Esophagus (tissue), 2 donors: Measurements from ENCODE around the gene FNTB. TPM values are rescaled to one million over a fixed set of nuclear protein-coding genes. Genes with fewer than 3 reads are reported as not detected.
A peak's percentile ranks its signal among the peaks of the same experiment; 100 is the strongest.

Experiments
- H3K27ac ChIP-seq, 2 donors: one replicate each; pipeline ENCODE4 v1.5.1; 2013; ENCODE audit warnings: low read depth in 2 of 2, mild to moderate bottlenecking in 2 of 2, inconsistent platforms in 1 of 2, low read length in 1 of 2, moderate library complexity in 1 of 2
- H3K27me3 ChIP-seq, 2 donors: one replicate each; pipeline ENCODE4 v1.6.1; 2013; ENCODE audit warnings: low read length in 2 of 2, control low read depth in 1 of 2, mild to moderate bottlenecking in 1 of 2; ENCODE audit not compliant: insufficient read depth in 2 of 2, control insufficient read depth in 1 of 2
- H3K36me3 ChIP-seq, 2 donors: one replicate each; pipeline ENCODE4 v1.6.1; 2013; ENCODE audit warnings: low read length in 1 of 2; ENCODE audit not compliant: control insufficient read depth in 2 of 2, insufficient read depth in 2 of 2
- H3K4me1 ChIP-seq, 2 donors: one replicate each; pipeline ENCODE4 v1.6.1; 2013; ENCODE audit warnings: low read length in 1 of 2; ENCODE audit not compliant: control insufficient read depth in 2 of 2, insufficient read depth in 2 of 2
- H3K4me3 ChIP-seq, 2 donors: one replicate each; pipeline ENCODE4 v1.5.1; 2013; ENCODE audit warnings: low read length in 2 of 2, mild to moderate bottlenecking in 2 of 2, low read depth in 1 of 2, moderate library complexity in 1 of 2
- H3K9me3 ChIP-seq, 2 donors: one replicate each; pipeline ENCODE4 v1.6.1; 2013; ENCODE audit warnings: mild to moderate bottlenecking in 2 of 2, low read depth in 1 of 2, low read length in 1 of 2, moderate library complexity in 1 of 2; ENCODE audit not compliant: control insufficient read depth in 2 of 2, insufficient read depth in 1 of 2
- WGBS, 2 donors: extraction: QIAGEN DNeasy Blood & Tissue Kit; methylation state at CpG; one replicate each; pipeline ENCODE4 v1.1.7; 2013; 5-methylcytosine and 5-hydroxymethylcytosine counted together
- polyA plus RNA-seq, 2 donors: library from polyadenylated mRNA; stranded (reverse); fragments of 200-250 nt; gene quantifications; one replicate each; pipeline ENCODE4 v1.2.3, GENCODE V29; 2013
- donor health status: healthy with polysubstance abuse.
- donor health status: Bipolar disorder and iron deficiency.

Gene FNTB
- polyA plus RNA-seq, 2 donors = 13.3 to 14.6 TPM

GRCh38 chr14:65101631-65102440 lies 115.1 kb downstream of the FNTB start:
- H3K4me3 ChIP-seq = peak overlapping the region; percentile 86 to 95
- peaks cover 0 to 2% of the 10 kb centered on the region in 2 donors for H3K4me1 ChIP-seq
- no peaks in the 10 kb centered on the region for H3K27me3 ChIP-seq
- WGBS, 2 donors = 0% methylated on average over 61 to 66 of the region's 66 CpGs
- H3K27ac ChIP-seq = peak overlapping the region; percentile 92 to 94
- H3K9me3 ChIP-seq = no peaks in the 10 kb centered on the region
- H3K36me3 ChIP-seq = no peaks in the 10 kb centered on the region

GRCh38 chr14:65102441-65103149 lies 115.9 kb downstream of the FNTB start, which contains the start of gene MAX:
Gene MAX (minus strand): TSS chr14:65102517. CDS start chr14:65102339, 178 bp downstream.
- H3K4me1 ChIP-seq = peaks cover 0 to 2% of the 10 kb centered on the region in 2 donors
- peak within 1 kb of the TSS; percentile 92 to 94 for H3K27ac ChIP-seq
- peak within 1 kb of the TSS; percentile 86 to 95 for H3K4me3 ChIP-seq
- H3K27me3 ChIP-seq = no peaks in the 10 kb centered on the region
- no peaks in the 10 kb centered on the region for H3K36me3 ChIP-seq
- no peaks in the 10 kb centered on the region for H3K9me3 ChIP-seq
- whole genome bisulfite sequencing, 2 donors = 0 to 1% methylated on average over 55 to 61 of the region's 61 CpGs

- 9% methylated on average over 22 of the region's 22 CpGs for WGBS, 2 donors
- Histone ChIP-seq H3K4me3 (peak overlapping the region; percentile 51 to 72), H3K27me3 (no peaks in the 10 kb centered on the region)
Measured at GRCh38 chr14:65103150-65103760, 116.6 kb downstream of the FNTB start.

GRCh38 chr14:65104791-65105190 lies 118.1 kb downstream of the FNTB start:
- 91 to 92% methylated on average over 3 of the region's 3 CpGs for WGBS, 2 donors
- Histone ChIP-seq H3K27ac (no peak overlapping the region), H3K4me1 (peaks cover 0 to 2% of the 10 kb centered on the region in 2 donors), H3K4me3 (no peak overlapping the region), H3K9me3 (no peaks in the 10 kb centered on the region), H3K36me3 (no peaks in the 10 kb centered on the region), H3K27me3 (no peaks in the 10 kb centered on the region)

More at GRCh38 chr14:65103150-65103760, 116.6 kb downstream of the FNTB start:
- peaks cover 0 to 2% of the 10 kb centered on the region in 2 donors for H3K4me1 ChIP-seq
- H3K36me3 ChIP-seq = no peaks in the 10 kb centered on the region
- H3K9me3 ChIP-seq = no peaks in the 10 kb centered on the region
- peak overlapping the region; percentile 56 to 83 for H3K27ac ChIP-seq

GRCh38 chr14:65106316-65106715 lies 119.6 kb downstream of the FNTB start:
- Histone ChIP-seq H3K4me1 (peaks cover 0 to 2% of the 10 kb centered on the region in 2 donors), H3K27ac (no peak overlapping the region), H3K27me3 (no peaks in the 10 kb centered on the region), H3K4me3 (no peak overlapping the region), H3K9me3 (no peaks in the 10 kb centered on the region), H3K36me3 (no peaks in the 10 kb centered on the region)
- WGBS, 2 donors = 91 to 92% methylated on average over 4 of the region's 4 CpGs

GRCh38 chr14:65106736-65107135 lies 120.0 kb downstream of the FNTB start:
- Histone ChIP-seq H3K27ac (no peak overlapping the region), H3K4me3 (no peak overlapping the region), H3K27me3 (no peaks in the 10 kb centered on the region), H3K9me3 (no peaks in the 10 kb centered on the region), H3K36me3 (no peaks in the 10 kb centered on the region), H3K4me1 (peaks cover 0 to 2% of the 10 kb centered on the region in 2 donors)
- 27 to 42% methylated on average over 1 of the region's 1 CpG for WGBS, 2 donors

- no peak overlapping the region for H3K27ac ChIP-seq
- H3K4me3 ChIP-seq = no peak overlapping the region
- no peaks in the 10 kb centered on the region for H3K36me3 ChIP-seq
- no peaks in the 10 kb centered on the region for H3K27me3 ChIP-seq
- no peaks in the 10 kb centered on the region for H3K9me3 ChIP-seq
- peaks cover 0 to 2% of the 10 kb centered on the region in 2 donors for H3K4me1 ChIP-seq
- WGBS, 2 donors = 86 to 91% methylated on average over 1 of the region's 1 CpG
Measured at GRCh38 chr14:65107200-65107599, 120.5 kb downstream of the FNTB start.

- H3K27me3 ChIP-seq = no peaks in the 10 kb centered on the region
- no peaks in the 10 kb centered on the region for H3K9me3 ChIP-seq
- 84 to 88% methylated on average over 4 of the region's 4 CpGs for WGBS, 2 donors
- no peaks in the 10 kb centered on the region for H3K4me1 ChIP-seq
- H3K4me3 ChIP-seq = no peak overlapping the region
- no peak overlapping the region for H3K27ac ChIP-seq
- H3K36me3 ChIP-seq = no peaks in the 10 kb centered on the region
Measured at GRCh38 chr14:65109357-65109756, 122.7 kb downstream of the FNTB start.

- Histone ChIP-seq H3K4me3 (no peak overlapping the region), H3K27me3 (no peaks in the 10 kb centered on the region), H3K4me1 (no peaks in the 10 kb centered on the region), H3K9me3 (no peaks in the 10 kb centered on the region), H3K36me3 (no peaks in the 10 kb centered on the region), H3K27ac (no peak overlapping the region)
- WGBS, 2 donors = 68 to 76% methylated on average over 5 of the region's 5 CpGs
Measured at GRCh38 chr14:65110525-65110924, 123.8 kb downstream of the FNTB start.
